H9 (cell line): ENCODE measurements around the gene OSTF1. TPM values are rescaled to one million over a fixed set of nuclear protein-coding genes. Genes with fewer than 3 reads are reported as not detected.

Source experiments
- DNase-seq: peaks from one replicate; pipeline ENCODE4 v3.0.0-alpha.2; 2017
- H2AFZ ChIP-seq: one replicate; pipeline ENCODE4 v1.6.1; 2013; ENCODE audit warnings: mild to moderate bottlenecking, low read length, control low read depth, moderate library complexity
- H2AK5ac ChIP-seq: 2 replicates; pipeline ENCODE4 v1.6.1; 2013; ENCODE audit warnings: low read length, control low read depth, mixed read lengths; ENCODE audit not compliant: insufficient read length
- H2BK120ac ChIP-seq: one replicate; pipeline ENCODE4 v1.6.1; 2013; ENCODE audit warnings: low read depth, mild to moderate bottlenecking, low read length, control low read depth, inconsistent platforms; ENCODE audit not compliant: poor library complexity, severe bottlenecking
- H2BK12ac ChIP-seq: 2 replicates; pipeline ENCODE4 v1.6.1; 2013; ENCODE audit warnings: low read length, control low read depth, mixed read lengths, low read depth; ENCODE audit not compliant: insufficient read length
- H2BK15ac ChIP-seq: 2 replicates; pipeline ENCODE4 v1.6.1; 2013; ENCODE audit warnings: low read depth, low read length, control low read depth
- H2BK20ac ChIP-seq: one replicate; pipeline ENCODE4 v1.6.1; 2013; ENCODE audit warnings: low read depth, mild to moderate bottlenecking, low read length, control low read depth, inconsistent platforms; ENCODE audit not compliant: poor library complexity, severe bottlenecking
- H2BK5ac ChIP-seq: 2 replicates; pipeline ENCODE4 v1.6.1; 2013; ENCODE audit warnings: low read length, control low read depth, mixed read lengths; ENCODE audit not compliant: insufficient read length
- H3K14ac ChIP-seq: 2 replicates; pipeline ENCODE4 v1.6.1; 2013; ENCODE audit warnings: low read length, control low read depth; ENCODE audit not compliant: insufficient read depth
- H3K18ac ChIP-seq: 2 replicates; pipeline ENCODE4 v1.6.1; 2013; ENCODE audit warnings: low read depth, mild to moderate bottlenecking, mixed read lengths, low read length, control low read depth; ENCODE audit not compliant: insufficient read length
- H3K23ac ChIP-seq: 2 replicates; pipeline ENCODE4 v1.6.1; 2013; ENCODE audit warnings: low read length, control low read depth, mixed read lengths, low read depth; ENCODE audit not compliant: insufficient read length
- H3K23me2 ChIP-seq: 2 replicates; pipeline ENCODE4 v1.6.1; 2013; ENCODE audit warnings: low read depth, mild to moderate bottlenecking, mixed read lengths, low read length, control low read depth; ENCODE audit not compliant: insufficient read length, poor library complexity, severe bottlenecking
- H3K27ac ChIP-seq: 2 replicates; pipeline ENCODE4 v1.5.1; 2013; ENCODE audit warnings: low read length, control low read depth, mixed read lengths, low read depth; ENCODE audit not compliant: insufficient read length
- H3K27me3 ChIP-seq: 2 replicates; pipeline ENCODE4 v1.6.1; 2013; ENCODE audit warnings: low read length, control low read depth, inconsistent platforms; ENCODE audit not compliant: insufficient read depth
- H3K4ac ChIP-seq: 2 replicates; pipeline ENCODE4 v1.6.1; 2013; ENCODE audit warnings: low read depth, mild to moderate bottlenecking, control low read depth, inconsistent platforms, low read length, moderate library complexity
- H3K4me1 ChIP-seq: 2 replicates; pipeline ENCODE4 v1.6.1; 2013; ENCODE audit warnings: low read length, control low read depth, inconsistent platforms; ENCODE audit not compliant: insufficient read depth
- H3K4me2 ChIP-seq: 2 replicates; pipeline ENCODE4 v1.6.1; 2013; ENCODE audit warnings: low read length, control low read depth, mixed read lengths; ENCODE audit not compliant: insufficient read length, insufficient read depth
- H3K56ac ChIP-seq: 2 replicates; pipeline ENCODE4 v1.6.1; 2013; ENCODE audit warnings: low read depth, mild to moderate bottlenecking, mixed read lengths, low read length, control low read depth; ENCODE audit not compliant: insufficient read length
- H3K79me1 ChIP-seq: 2 replicates; pipeline ENCODE4 v1.6.1; 2013; ENCODE audit warnings: low read depth, mild to moderate bottlenecking, moderate library complexity, low read length, control low read depth, inconsistent platforms; ENCODE audit not compliant: insufficient read depth, poor library complexity, severe bottlenecking
- H3K79me2 ChIP-seq: 2 replicates; pipeline ENCODE4 v1.6.1; 2013; ENCODE audit warnings: low read length, control low read depth, inconsistent platforms; ENCODE audit not compliant: insufficient read depth
- H3K9ac ChIP-seq: 2 replicates; pipeline ENCODE4 v1.6.1; 2013; ENCODE audit warnings: low read length, control low read depth, mixed read lengths; ENCODE audit not compliant: insufficient read length; ENCODE audit errors: extremely low read depth
- H3K9me3 ChIP-seq: one replicate; pipeline ENCODE4 v1.6.1; 2013; ENCODE audit warnings: low read depth, low read length, inconsistent platforms; ENCODE audit not compliant: control insufficient read depth
- H3T11ph ChIP-seq: one replicate; pipeline ENCODE4 v1.6.1; 2013; ENCODE audit warnings: mild to moderate bottlenecking, low read length, control low read depth, inconsistent platforms
- H4K20me1 ChIP-seq: one replicate; pipeline ENCODE4 v1.6.1; 2013; ENCODE audit not compliant: control insufficient read depth, insufficient read length, insufficient read depth
- H4K5ac ChIP-seq: 2 replicates; pipeline ENCODE4 v1.6.1; 2013; ENCODE audit warnings: low read depth, mild to moderate bottlenecking, mixed read lengths, low read length, control low read depth; ENCODE audit not compliant: insufficient read length
- H4K8ac ChIP-seq: replicated peaks from 2 replicates; pipeline ENCODE4 v1.6.1; 2013; ENCODE audit warnings: low read length, control low read depth, mixed read lengths, low read depth; ENCODE audit not compliant: insufficient read length
- H4K91ac ChIP-seq: 2 replicates; pipeline ENCODE4 v1.6.1; 2013; ENCODE audit warnings: low read depth, mild to moderate bottlenecking, moderate library complexity, mixed read lengths, low read length, control low read depth; ENCODE audit not compliant: insufficient read length
- H3K27ac Mint-ChIP-seq, 3 experiments: 2 replicates in 2 of 3; 3 replicates in 1 of 3; pipeline ENCODE4 v1.8.0; 2020 to 2021; ENCODE audit warnings: mixed read lengths in 3 of 3, mild to moderate bottlenecking in 1 of 3, moderate library complexity in 1 of 3
- H3K27me3 Mint-ChIP-seq: 2 replicates; pipeline ENCODE4 v1.8.0; 2021; ENCODE audit warnings: low read depth, mild to moderate bottlenecking, moderate library complexity, mixed read lengths
- H3K36me3 Mint-ChIP-seq, 3 experiments: 2 replicates in 2 of 3; 3 replicates in 1 of 3; pipeline ENCODE4 v1.8.0; 2020 to 2021; ENCODE audit warnings: low read depth in 3 of 3, mixed read lengths in 3 of 3; ENCODE audit not compliant: insufficient read depth in 1 of 3
- H3K4me1 Mint-ChIP-seq, 2 experiments: 2 replicates each; pipeline ENCODE4 v1.8.0; 2020; ENCODE audit warnings: mixed read lengths in 2 of 2
- H3K4me3 Mint-ChIP-seq, 2 experiments: 2 replicates in 1 of 2; 3 replicates in 1 of 2; pipeline ENCODE4 v1.8.0; 2020 to 2021; ENCODE audit warnings: mild to moderate bottlenecking in 2 of 2, mixed read lengths in 2 of 2, moderate library complexity in 1 of 2
- H3K9me3 Mint-ChIP-seq, 2 experiments: 2 replicates in 1 of 2; 3 replicates in 1 of 2; pipeline ENCODE4 v1.8.0; 2020; ENCODE audit warnings: mild to moderate bottlenecking in 2 of 2, mixed read lengths in 2 of 2, moderate library complexity in 1 of 2
- WGBS: extraction: QIAGEN DNeasy Blood & Tissue Kit; methylation state at CpG from one replicate; pipeline ENCODE4 v1.1.7; 2013; ENCODE audit warnings: missing lambda C conversion rate, low lambda C conversion rate, mixed read lengths; ENCODE audit not compliant: insufficient read length; ENCODE audit errors: extremely low coverage; 5-methylcytosine and 5-hydroxymethylcytosine counted together
- total RNA-seq: library from RNA; stranded (reverse); gene quantifications from 2 replicates; pipeline ENCODE4 v1.2.1, GENCODE V29; 2021
- TF ChIP-seq, protein P1 (sequence below): fragments of 200-600 bp; sonication (generic); conservative IDR thresholded peaks from 3 replicates; pipeline ENCODE4 v1.8.0; 2021; ENCODE audit warnings: antibody characterized with exemption, mild to moderate bottlenecking

OSTF1 gene
- total RNA-seq, 1 experiment from 2014 or later: 16.1 TPM

DNA sequence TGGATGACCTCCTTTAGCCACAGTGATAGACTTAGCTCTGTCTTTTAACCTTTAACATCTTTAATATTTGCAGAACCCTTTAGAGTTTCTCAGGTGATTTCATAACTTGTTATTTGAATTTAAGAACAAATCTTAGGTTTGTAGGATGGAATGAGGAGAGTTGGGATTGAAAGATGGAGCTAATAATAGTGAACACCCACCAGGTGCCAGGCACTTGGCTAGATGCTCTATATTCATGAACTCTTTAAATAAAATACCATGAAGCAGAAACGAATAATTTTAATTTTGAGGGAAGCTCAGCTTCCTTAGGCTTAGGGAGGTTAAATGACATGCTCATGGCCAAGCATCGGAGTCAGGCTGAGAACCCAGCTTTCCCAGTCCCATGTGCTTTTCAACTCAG is 40.8 kb upstream of the OSTF1 start:
- no peak overlapping the region for H2BK20ac ChIP-seq
- H3K18ac ChIP-seq: no peak overlapping the region
- H3T11ph ChIP-seq: no peak overlapping the region
- H4K20me1 ChIP-seq: no peaks in the 10 kb centered on the region
- no peaks in the 10 kb centered on the region for H3K23me2 ChIP-seq
- H3K9ac ChIP-seq: no peak overlapping the region
- H3K4me1 ChIP-seq: no peaks in the 10 kb centered on the region
- H2BK120ac ChIP-seq: no peak overlapping the region
- H3K9me3 ChIP-seq: no peaks in the 10 kb centered on the region
- H3K4me1 Mint-ChIP-seq: no peaks in the 10 kb centered on the region
- H3K4me2 ChIP-seq: no peak overlapping the region
- no peak overlapping the region for H4K91ac ChIP-seq
- no peak overlapping the region for H3K23ac ChIP-seq
- H4K5ac ChIP-seq: no peak overlapping the region
- no peak overlapping the region for H3K27ac ChIP-seq
- no CpG with 5 or more reads among the region's 2 CpGs for WGBS
- no peak overlapping the region for H2AFZ ChIP-seq
- H3K56ac ChIP-seq: no peak overlapping the region
- H2BK15ac ChIP-seq: no peak overlapping the region
- no peak for DNase-seq
- H2AK5ac ChIP-seq: no peak overlapping the region
- no peak overlapping the region for H3K4ac ChIP-seq
- no peak overlapping the region for H2BK5ac ChIP-seq
- H3K27me3 Mint-ChIP-seq: no peaks in the 10 kb centered on the region
- no peaks in the 10 kb centered on the region for H3K36me3 Mint-ChIP-seq
- no peak overlapping the region for H4K8ac ChIP-seq
- H3K27me3 ChIP-seq: no peaks in the 10 kb centered on the region
- H2BK12ac ChIP-seq: no peak overlapping the region
- no peaks in the 10 kb centered on the region for H3K79me2 ChIP-seq
- H3K14ac ChIP-seq: no peak overlapping the region
- H3K9me3 Mint-ChIP-seq: no peaks in the 10 kb centered on the region
- TF ChIP-seq, protein P1, sequence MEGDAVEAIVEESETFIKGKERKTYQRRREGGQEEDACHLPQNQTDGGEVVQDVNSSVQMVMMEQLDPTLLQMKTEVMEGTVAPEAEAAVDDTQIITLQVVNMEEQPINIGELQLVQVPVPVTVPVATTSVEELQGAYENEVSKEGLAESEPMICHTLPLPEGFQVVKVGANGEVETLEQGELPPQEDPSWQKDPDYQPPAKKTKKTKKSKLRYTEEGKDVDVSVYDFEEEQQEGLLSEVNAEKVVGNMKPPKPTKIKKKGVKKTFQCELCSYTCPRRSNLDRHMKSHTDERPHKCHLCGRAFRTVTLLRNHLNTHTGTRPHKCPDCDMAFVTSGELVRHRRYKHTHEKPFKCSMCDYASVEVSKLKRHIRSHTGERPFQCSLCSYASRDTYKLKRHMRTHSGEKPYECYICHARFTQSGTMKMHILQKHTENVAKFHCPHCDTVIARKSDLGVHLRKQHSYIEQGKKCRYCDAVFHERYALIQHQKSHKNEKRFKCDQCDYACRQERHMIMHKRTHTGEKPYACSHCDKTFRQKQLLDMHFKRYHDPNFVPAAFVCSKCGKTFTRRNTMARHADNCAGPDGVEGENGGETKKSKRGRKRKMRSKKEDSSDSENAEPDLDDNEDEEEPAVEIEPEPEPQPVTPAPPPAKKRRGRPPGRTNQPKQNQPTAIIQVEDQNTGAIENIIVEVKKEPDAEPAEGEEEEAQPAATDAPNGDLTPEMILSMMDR: no peak
- no peaks in the 10 kb centered on the region for H3K79me1 ChIP-seq
- H3K27ac Mint-ChIP-seq: no peak overlapping the region
- H3K4me3 Mint-ChIP-seq: no peak overlapping the region
